ENCODE data around the gene SLIT3. TPM values are rescaled to one million over a fixed set of nuclear protein-coding genes. Genes with fewer than 3 reads are reported as not detected.

SLIT3 gene
- polyA plus RNA-seq, 4 donors, result 55.4 to 60.5 (median 57.8) TPM

- DNase-seq (ENCODE audit: low read depth in 4 of 4, low spot score in 3 of 4), result no peak
Observed at GRCh38 chr5:168705321-168705720, 595.6 kb downstream of the SLIT3 start.

- DNase-seq (ENCODE audit: low read depth in 4 of 4, low spot score in 3 of 4), result no peak
Observed at GRCh38 chr5:168702511-168702910, 598.4 kb downstream of the SLIT3 start.

- DNase-seq (ENCODE audit: low read depth in 4 of 4, low spot score in 3 of 4), result no peak
Observed at GRCh38 chr5:168701641-168702040, 599.3 kb downstream of the SLIT3 start.

GRCh38 chr5:168699002-168699401 is 601.9 kb downstream of the SLIT3 start:
- no peak for DNase-seq (ENCODE audit: low read depth in 4 of 4, low spot score in 3 of 4)

GRCh38 chr5:168697034-168697720 is 603.8 kb downstream of the SLIT3 start:
- DNase-seq (ENCODE audit: low read depth in 4 of 4, low spot score in 3 of 4), result no peak

- no peak for DNase-seq (ENCODE audit: low read depth in 4 of 4, low spot score in 3 of 4)
Observed at GRCh38 chr5:168696611-168697010, 604.3 kb downstream of the SLIT3 start.

- DNase-seq (ENCODE audit: low read depth in 4 of 4, low spot score in 3 of 4), result no peak
Observed at GRCh38 chr5:168695301-168695835, 605.6 kb downstream of the SLIT3 start.

- DNase-seq (ENCODE audit: low read depth in 4 of 4, low spot score in 3 of 4), result no peak
Observed at GRCh38 chr5:168694289-168694688, 606.6 kb downstream of the SLIT3 start.

GRCh38 chr5:168693883-168694282 is 607.1 kb downstream of the SLIT3 start:
- no peak for DNase-seq (ENCODE audit: low read depth in 4 of 4, low spot score in 3 of 4)

GRCh38 chr5:168693297-168693696 is 607.6 kb downstream of the SLIT3 start:
- no peak for DNase-seq (ENCODE audit: low read depth in 4 of 4, low spot score in 3 of 4)

GRCh38 chr5:168691891-168692290 is 609.0 kb downstream of the SLIT3 start:
- no peak for DNase-seq (ENCODE audit: low read depth in 4 of 4, low spot score in 3 of 4)

GRCh38 chr5:168689260-168689659 is 611.7 kb downstream of the SLIT3 start:
- no peak for DNase-seq (ENCODE audit: low read depth in 4 of 4, low spot score in 3 of 4)

GRCh38 chr5:168686837-168687236 is 614.1 kb downstream of the SLIT3 start:
- DNase-seq (ENCODE audit: low read depth in 4 of 4, low spot score in 3 of 4), result no peak

- DNase-seq (ENCODE audit: low read depth in 4 of 4, low spot score in 3 of 4), result no peak
Observed at GRCh38 chr5:168685566-168685965, 615.4 kb downstream of the SLIT3 start.

- no peak for DNase-seq (ENCODE audit: low read depth in 4 of 4, low spot score in 3 of 4)
Observed at GRCh38 chr5:168683927-168684295, 617.0 kb downstream of the SLIT3 start.

GRCh38 chr5:168683247-168683926 is 617.6 kb downstream of the SLIT3 start:
- DNase-seq (ENCODE audit: low read depth in 4 of 4, low spot score in 3 of 4), result no peak

- no peak for DNase-seq (ENCODE audit: low read depth in 4 of 4, low spot score in 3 of 4)
Observed at GRCh38 chr5:168681556-168682183, 619.3 kb downstream of the SLIT3 start.

GRCh38 chr5:168680395-168680794 is 620.5 kb downstream of the SLIT3 start:
- no peak for DNase-seq (ENCODE audit: low read depth in 4 of 4, low spot score in 3 of 4)

- DNase-seq (ENCODE audit: low read depth in 4 of 4, low spot score in 3 of 4), result peak; percentile 69 to 81 (median 75)
Observed at GRCh38 chr5:168679515-168679920, 621.4 kb downstream of the SLIT3 start.

- no peak for DNase-seq (ENCODE audit: low read depth in 4 of 4, low spot score in 3 of 4)
Observed at GRCh38 chr5:168676501-168676900, 624.4 kb downstream of the SLIT3 start.

GRCh38 chr5:168675883-168676408 is 625.0 kb downstream of the SLIT3 start:
- no peak for DNase-seq (ENCODE audit: low read depth in 4 of 4, low spot score in 3 of 4)
